ENCODE results near the gene HNRNPL.
"Not testable (repeated sequence)": the region's sequence is repeated elsewhere in the genome, so short reads cannot be mapped to it uniquely, and the experiment has no call there.

The HNRNPL gene

GRCh38 chr19:38830039-38830733, 19.6 kb downstream of the HNRNPL start:
- no peak for DNase-seq (ENCODE audit: low read depth)

GRCh38 chr19:38829203-38829602, 20.6 kb downstream of the HNRNPL start:
- DNase-seq (ENCODE audit: low read depth) = not testable (repeated sequence)

DNA sequence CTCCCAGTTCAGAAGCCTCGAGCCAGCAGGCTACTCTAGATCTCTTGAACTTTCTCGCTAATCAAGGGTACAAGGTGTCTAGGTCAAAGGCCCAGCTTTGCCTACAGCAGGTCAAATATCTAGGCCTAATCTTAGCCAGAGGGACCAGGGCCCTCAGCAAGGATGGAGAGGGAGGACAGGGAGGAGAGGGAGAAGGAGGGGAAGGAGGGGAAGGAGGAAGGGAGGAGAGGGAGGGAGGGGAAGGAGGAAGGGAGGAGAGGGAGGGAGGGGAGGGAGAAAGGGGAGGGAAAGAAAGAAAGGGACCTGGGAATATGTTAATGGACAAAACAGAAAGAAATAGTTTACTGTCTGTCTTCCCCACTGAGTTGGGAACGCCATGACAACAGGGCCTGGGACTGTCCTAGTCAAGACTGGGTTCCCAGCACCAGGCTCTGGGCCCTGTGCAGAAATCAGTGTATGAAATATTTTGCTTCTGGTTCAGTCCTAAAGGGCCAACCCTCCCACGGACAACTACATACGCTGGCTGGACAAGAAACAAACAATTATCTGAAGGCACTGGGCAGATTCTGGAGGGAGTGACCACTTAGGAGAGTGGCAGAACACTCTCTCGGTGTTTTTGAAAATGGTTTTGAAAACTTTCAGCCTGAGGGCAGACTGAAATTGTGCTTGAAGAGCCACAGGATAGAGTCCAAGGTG, 22.8 kb downstream of the HNRNPL start:
- no peak for DNase-seq (ENCODE audit: low read depth)

DNA sequence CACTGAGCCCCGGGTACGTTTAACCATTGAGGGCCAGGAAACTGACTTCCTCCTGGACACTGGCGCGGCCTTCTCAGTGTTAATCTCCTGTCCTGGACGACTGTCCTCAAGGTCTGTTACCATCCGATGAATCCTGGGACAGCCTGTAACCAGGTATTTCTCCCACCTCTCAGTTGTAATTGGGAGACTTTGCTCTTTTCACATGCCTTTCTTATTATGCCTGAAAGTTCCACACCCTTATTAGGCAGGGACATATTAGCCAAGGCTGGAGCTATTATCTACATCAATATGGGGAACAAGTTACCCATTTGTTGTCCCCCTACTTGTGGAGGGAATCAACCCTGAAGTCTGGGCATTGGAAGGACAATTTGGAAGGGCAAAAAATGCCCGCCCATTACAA, 23.9 kb downstream of the HNRNPL start:
- DNase-seq (ENCODE audit: low read depth) = not testable (repeated sequence)

DNA sequence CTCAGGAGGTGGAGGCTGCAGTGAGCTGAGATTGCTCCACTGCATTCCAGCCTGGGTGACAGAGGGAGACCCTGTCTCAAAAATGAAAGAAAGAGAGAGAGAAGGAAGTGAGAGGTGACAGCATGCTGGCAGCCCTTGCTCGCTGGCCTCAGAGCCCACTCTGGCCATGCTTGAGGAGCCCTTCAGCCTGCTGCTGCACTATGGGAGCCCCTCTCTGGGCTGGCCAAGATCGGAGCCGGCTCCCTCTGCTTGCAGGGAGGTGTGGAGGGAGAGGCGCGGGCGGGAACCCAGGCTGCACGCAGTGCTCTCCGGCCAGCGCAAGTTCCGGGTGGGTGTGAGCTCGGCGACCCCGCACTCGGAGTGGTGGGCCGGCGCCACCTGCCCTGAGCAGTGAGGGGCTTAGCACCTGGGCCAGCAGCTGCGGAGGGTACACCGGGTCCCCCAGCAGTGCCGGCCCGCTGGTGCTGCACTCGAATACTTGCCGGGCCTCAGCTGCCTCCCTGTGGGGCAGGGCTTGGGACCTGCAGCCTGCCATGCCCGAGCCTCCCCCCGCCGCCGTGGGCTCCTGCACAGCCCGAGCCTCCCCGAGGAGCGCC, 28.5 kb downstream of the HNRNPL start:
- DNase-seq (ENCODE audit: low read depth) = not testable (repeated sequence)

DNA sequence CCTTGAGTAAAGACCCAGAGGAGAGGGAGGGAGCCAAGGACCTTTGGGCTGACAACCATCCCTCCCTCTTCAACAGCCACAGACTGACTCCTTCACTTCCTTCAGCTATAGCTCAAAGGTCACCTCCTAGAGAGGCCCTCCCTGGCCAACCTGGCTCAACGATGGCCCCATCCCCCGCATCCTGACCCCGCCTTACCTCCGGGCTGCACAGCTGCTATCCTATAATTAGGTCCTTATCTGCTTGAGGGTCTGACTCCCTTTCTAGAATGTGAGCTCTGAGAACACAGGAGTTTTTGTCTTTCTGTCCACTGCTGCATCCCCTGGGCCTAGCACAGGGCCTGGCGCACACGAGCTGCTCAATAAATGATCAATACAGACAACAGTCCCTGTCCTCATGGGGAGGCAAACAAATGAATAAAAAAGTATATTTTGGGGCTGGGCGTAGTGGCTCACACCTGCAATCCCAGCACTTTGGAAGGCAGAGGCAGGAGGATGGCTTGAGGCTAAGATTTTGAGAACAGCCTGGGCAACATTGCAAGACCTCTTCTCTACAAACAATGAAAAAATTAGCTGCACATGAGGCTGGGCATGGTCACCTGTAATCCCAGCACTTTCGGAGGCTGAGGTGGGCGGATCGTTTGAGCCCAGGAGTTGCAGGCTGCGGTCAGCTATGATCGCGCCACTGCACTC, 30.4 kb downstream of the HNRNPL start:
- no peak for DNase-seq (ENCODE audit: low read depth)

DNA sequence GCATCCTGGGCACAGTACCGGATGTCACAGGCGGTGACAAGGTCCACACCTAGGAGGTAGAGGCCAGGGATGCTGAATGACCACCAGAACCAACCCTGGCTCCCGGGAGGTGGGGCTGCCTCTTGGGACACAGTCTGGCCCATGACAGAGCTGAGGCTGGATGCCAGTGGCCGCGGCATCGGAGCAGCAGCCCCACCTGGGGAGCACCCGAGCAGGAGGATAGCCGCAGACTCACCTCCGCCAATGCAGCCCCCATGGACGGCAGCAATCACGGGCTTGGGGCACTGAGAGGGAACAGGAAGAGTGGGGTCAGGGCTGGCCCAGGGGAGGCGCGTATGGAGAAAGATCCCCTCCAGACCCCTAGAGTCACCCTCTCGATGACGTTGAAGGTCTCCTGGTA, 32.7 kb downstream of the HNRNPL start:
- no peak for DNase-seq (ENCODE audit: low read depth)

DNA sequence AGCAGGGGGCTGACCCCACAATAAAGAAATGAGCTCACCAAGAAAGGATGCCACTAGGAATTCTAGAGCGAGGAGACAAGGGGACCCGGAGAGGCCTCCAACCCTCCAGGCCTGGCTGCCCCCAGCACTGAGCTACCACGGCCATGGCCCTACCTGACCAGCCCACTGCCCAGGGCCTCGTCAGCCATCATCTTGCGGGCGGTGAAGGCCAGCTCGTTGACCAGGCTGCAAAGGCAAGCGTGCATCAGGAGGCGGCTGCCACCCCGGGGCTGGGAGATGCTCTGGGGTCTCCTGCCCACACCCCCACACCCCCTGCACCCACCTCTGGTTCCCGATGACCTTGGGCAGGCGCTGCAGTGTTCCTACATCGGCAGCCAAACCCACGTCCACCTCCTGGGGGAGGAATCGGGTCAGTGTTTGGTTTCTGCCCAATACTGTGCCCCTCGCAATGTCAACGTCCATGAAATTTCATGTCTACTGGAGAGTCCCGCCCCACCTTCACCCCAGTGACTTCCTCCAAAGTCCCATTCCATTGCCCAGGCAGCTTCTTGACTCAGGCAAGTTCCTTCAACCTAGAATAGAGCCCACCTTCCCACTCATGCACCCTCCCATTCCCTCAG, 33.5 kb downstream of the HNRNPL start:
- DNase-seq (ENCODE audit: low read depth) = no peak

- DNase-seq (ENCODE audit: low read depth) = no peak
Observed at GRCh38 chr19:38815059-38816001, 34.5 kb downstream of the HNRNPL start.

DNA sequence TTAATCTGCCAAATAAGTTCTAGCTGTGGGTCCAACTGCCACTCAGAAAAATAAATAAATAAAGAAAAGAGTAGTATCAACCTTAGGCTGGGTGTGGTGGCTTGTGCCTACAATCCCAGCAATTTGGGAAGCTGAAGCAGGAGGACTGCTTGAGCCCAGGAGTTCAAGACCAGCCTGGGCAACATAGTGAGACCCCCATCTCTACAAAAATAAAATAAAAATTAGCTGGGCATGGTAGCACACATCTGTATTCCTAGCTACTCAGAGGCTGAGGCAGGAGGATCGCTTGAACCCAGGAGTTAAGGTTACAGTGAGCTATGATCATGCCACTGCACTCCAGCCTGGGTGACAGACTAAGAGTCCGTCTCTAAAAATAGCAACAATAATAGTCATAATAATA, 35.9 kb downstream of the HNRNPL start:
- DNase-seq (ENCODE audit: low read depth) = not testable (repeated sequence)

DNA sequence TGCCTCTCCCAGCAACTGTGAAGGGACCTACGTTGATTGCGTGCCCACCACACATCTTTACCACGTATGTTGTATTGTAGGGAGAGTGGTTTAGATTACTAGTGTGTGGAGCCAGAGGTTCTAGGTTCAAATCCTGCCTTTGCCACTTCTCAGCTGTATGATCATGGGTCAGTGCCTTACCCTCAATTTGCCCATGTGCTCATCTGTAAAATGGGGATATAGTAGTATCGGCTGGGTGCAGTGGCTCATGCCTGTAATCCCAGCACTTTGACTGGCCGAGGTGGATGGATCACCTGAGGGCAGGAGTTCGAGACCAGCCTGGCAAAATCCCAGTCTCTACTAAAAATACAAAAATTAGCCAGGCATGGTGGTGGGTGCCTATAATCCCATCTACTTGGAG, 36.5 kb downstream of the HNRNPL start:
- no peak for DNase-seq (ENCODE audit: low read depth)

DNA sequence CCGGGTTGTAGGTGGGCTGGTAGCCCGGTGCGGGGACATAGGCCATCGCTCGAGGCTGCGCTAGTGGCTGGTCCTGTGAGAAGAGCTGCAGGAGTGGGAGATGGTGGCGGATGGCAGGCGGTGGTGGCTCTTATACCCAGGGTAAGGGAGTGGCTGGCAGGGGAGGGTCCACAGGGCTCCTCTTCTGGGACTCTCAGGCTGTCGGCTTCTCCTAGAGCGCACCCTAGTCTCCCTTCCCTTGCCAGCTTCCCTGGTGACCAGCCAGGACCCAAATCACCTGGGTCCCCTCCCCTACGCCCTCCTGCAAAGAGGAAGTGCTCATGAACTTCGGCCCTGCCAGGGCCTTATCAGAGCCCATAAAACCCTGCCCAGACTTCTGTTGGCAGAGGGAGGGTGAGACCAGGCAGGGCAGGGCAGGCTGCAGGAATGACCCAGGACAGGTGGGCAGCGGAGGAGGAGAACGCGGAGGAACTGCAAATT, 36.9 kb downstream of the HNRNPL start, which contains the start of gene LGALS4:
Gene LGALS4, minus strand, starts transcription at position 105 of the 480 bp plus-strand sequence. Its CDS starts 59 bp downstream, at position 46.
- no peak for DNase-seq (ENCODE audit: low read depth)

GRCh38 chr19:38812009-38812840, 37.6 kb downstream of the HNRNPL start:
- no peak for DNase-seq (ENCODE audit: low read depth)

DNA sequence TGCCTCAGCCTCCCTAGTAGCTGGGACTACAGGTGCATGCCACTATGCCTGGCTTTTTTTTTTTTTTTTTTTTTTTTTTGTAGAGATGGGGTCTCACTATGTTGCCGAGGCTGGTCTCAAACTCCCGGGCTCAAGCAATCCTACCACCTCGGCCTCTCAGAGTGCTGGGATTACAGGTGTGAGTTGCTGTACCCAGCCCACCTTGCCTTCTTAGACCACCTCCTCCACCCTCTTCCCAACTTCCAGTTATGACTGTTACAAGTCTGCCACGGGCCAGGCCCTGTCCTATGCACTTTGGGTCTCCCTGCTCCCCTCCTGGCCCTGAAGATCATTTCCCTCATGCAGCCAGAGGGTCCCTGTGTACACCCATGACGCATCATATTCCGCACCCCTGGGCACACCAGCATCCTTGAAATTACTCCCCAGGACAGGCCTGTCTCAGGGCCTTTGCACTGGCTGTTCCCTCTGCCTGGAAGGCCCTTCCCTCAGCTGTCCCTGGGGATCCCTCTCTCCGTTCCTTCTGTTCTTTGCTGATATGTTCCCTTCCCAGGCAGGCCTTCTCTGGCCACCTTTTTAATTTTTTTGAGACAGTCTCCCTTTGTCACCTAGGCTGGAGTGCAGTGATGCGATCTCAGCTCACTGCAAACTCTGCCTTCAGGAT, 40.1 kb downstream of the HNRNPL start:
- DNase-seq (ENCODE audit: low read depth) = no peak

- no peak for DNase-seq (ENCODE audit: low read depth)
Observed at GRCh38 chr19:38808741-38809140, 41.0 kb downstream of the HNRNPL start.

GRCh38 chr19:38807374-38808098, 42.2 kb downstream of the HNRNPL start:
- DNase-seq (ENCODE audit: low read depth) = not testable (repeated sequence)

DNA sequence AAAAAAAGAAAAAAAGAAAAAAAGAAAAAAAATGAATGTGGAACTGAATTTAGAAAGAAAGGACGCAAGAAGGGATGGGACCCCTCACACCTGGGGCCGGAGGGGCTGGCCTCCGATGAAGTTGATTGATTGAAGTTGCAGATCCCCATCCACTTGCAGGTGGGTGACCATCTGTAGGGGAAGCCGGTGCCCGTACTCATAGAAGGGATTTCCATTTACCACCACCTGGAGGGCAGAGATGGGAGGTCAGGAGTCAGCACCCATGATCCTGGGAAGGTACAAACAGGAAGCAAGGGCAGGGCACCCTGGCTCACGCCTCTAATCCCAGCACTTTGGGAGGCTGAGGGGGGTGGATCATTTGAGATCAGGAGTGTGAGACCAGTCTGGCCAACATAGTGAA, 43.4 kb downstream of the HNRNPL start:
- no peak for DNase-seq (ENCODE audit: low read depth)

- DNase-seq (ENCODE audit: low read depth) = no peak
Observed at GRCh38 chr19:38805180-38805579, 44.6 kb downstream of the HNRNPL start.

GRCh38 chr19:38803543-38803942, 46.2 kb downstream of the HNRNPL start:
- no peak for DNase-seq (ENCODE audit: low read depth)

Data from activated T-cell treated with anti-CD3 and anti-CD28 coated beads for 24 hours (primary cell).